DOHH2 (cell line): Measurements from ENCODE around the gene MARCHF10.

ENCODE experiments used
- H3F3A ChIP-seq: fragments of 200-600 bp; sonication (generic), shearing (Covaris generic); 2 replicates; pipeline ENCODE4 v1.6.0; 2016; ENCODE audit warnings: antibody characterized with exemption, mild to moderate bottlenecking; ENCODE audit not compliant: control insufficient read depth, insufficient read depth
- H3K27ac ChIP-seq: fragments of 200-600 bp; sonication (generic); 2 replicates; pipeline ENCODE4 v1.5.1; 2014; ENCODE audit warnings: low read depth, mild to moderate bottlenecking, low read length, moderate library complexity
- H3K27me3 ChIP-seq: fragments of 200-600 bp; sonication (generic); 2 replicates; pipeline ENCODE4 v1.6.1; 2014; ENCODE audit warnings: mild to moderate bottlenecking, low read length, mixed read lengths; ENCODE audit not compliant: control insufficient read depth
- H3K36me3 ChIP-seq: fragments of 200-600 bp; sonication (generic); 2 replicates; pipeline ENCODE4 v1.6.1; 2014; ENCODE audit warnings: mild to moderate bottlenecking, low read length, moderate library complexity, mixed read lengths; ENCODE audit not compliant: control insufficient read depth
- H3K4me1 ChIP-seq: fragments of 200-600 bp; sonication (generic); 2 replicates; pipeline ENCODE4 v1.6.1; 2014; ENCODE audit warnings: mild to moderate bottlenecking, low read length, mixed read lengths; ENCODE audit not compliant: control insufficient read depth
- H3K4me2 ChIP-seq: fragments of 200-600 bp; sonication (generic); 2 replicates; pipeline ENCODE4 v1.6.0; 2014; ENCODE audit warnings: mild to moderate bottlenecking, low read length, moderate library complexity
- H3K4me3 ChIP-seq: fragments of 200-600 bp; sonication (generic); 2 replicates; pipeline ENCODE4 v1.5.1; 2014; ENCODE audit warnings: mild to moderate bottlenecking, low read length, mixed read lengths
- H3K79me2 ChIP-seq: fragments of 200-600 bp; sonication (generic); 2 replicates; pipeline ENCODE4 v1.6.1; 2014; ENCODE audit warnings: mild to moderate bottlenecking, low read length, mixed read lengths; ENCODE audit not compliant: control insufficient read depth
- H3K9me2 ChIP-seq: fragments of 200-600 bp; sonication (generic); replicated peaks from 2 replicates; pipeline ENCODE4 v1.6.1; 2014; ENCODE audit warnings: mild to moderate bottlenecking, low read length, mixed read lengths; ENCODE audit not compliant: control insufficient read depth
- H3K9me3 ChIP-seq: fragments of 200-600 bp; sonication (generic); 2 replicates; pipeline ENCODE4 v1.6.1; 2014; ENCODE audit warnings: antibody characterized with exemption, low read length, mixed read lengths; ENCODE audit not compliant: control insufficient read depth, insufficient read depth
- H4K20me1 ChIP-seq: fragments of 200-600 bp; sonication (generic); 2 replicates; pipeline ENCODE4 v1.6.0; 2014; ENCODE audit warnings: low read depth, mild to moderate bottlenecking, antibody characterized with exemption, low read length, moderate library complexity; ENCODE audit not compliant: control insufficient read depth, insufficient read depth
- EZH2phosphoT487 ChIP-seq: fragments of 200-600 bp; sonication (generic); IDR thresholded peaks from 2 replicates; pipeline ENCODE4 v1.6.1; 2017; ENCODE audit warnings: borderline replicate concordance, mild to moderate bottlenecking, antibody characterized with exemption, low read length, moderate library complexity, mixed read lengths
- TF ChIP-seq, protein P1 (sequence below): fragments of 200-600 bp; sonication (generic); IDR thresholded peaks from one replicate; pipeline ENCODE4 v1.5.1; 2014; ENCODE audit warnings: antibody characterized with exemption, mild to moderate bottlenecking, low read depth, low read length; ENCODE audit not compliant: poor library complexity, severe bottlenecking

Gene MARCHF10

DNA sequence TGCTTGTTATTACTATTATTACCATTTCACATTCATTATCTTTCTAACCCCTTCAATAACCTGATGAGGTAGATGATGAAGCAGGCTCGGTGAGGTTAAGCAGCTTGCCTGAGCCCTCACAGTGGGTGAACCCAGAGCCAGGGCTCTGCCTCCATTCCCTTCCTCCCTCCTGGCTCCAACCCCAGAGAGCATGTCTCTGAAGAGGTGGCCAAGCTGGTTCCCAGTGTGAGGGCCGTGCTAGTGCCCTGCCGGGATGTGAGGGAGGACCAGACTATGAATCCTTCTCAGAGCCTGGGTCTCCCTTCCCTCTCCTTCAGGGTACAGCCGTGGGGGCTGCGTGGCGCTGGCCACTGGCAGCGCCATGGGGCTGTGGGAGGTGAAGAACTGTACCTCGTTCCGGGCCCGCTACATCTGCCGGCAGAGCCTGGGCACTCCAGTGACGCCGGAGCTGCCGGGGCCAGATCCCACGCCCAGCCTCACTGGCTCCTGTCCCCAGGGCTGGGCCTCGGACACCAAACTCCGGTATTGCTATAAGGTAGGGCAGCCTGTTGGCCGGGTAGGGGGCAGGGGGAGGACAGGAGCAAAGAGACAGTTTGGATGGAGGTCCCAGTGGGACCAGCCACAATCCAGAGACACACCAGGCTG, 131.0 kb downstream of the MARCHF10 start:
- Histone ChIP-seq H3F3A (no peaks in the 10 kb centered on the region), H3K27ac (no peak overlapping the region), H3K36me3 (no peaks in the 10 kb centered on the region), H3K4me1 (no peaks in the 10 kb centered on the region), H3K9me3 (no peaks in the 10 kb centered on the region), H3K4me2 (no peak overlapping the region), H3K4me3 (no peak overlapping the region), H3K27me3 (no peaks in the 10 kb centered on the region), H3K79me2 (no peaks in the 10 kb centered on the region), H3K9me2 (no peaks in the 10 kb centered on the region), H4K20me1 (no peaks in the 10 kb centered on the region)
- no peak for TF ChIP-seq EZH2phosphoT487
- TF ChIP-seq, protein P1, sequence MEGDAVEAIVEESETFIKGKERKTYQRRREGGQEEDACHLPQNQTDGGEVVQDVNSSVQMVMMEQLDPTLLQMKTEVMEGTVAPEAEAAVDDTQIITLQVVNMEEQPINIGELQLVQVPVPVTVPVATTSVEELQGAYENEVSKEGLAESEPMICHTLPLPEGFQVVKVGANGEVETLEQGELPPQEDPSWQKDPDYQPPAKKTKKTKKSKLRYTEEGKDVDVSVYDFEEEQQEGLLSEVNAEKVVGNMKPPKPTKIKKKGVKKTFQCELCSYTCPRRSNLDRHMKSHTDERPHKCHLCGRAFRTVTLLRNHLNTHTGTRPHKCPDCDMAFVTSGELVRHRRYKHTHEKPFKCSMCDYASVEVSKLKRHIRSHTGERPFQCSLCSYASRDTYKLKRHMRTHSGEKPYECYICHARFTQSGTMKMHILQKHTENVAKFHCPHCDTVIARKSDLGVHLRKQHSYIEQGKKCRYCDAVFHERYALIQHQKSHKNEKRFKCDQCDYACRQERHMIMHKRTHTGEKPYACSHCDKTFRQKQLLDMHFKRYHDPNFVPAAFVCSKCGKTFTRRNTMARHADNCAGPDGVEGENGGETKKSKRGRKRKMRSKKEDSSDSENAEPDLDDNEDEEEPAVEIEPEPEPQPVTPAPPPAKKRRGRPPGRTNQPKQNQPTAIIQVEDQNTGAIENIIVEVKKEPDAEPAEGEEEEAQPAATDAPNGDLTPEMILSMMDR = no peak

DNA sequence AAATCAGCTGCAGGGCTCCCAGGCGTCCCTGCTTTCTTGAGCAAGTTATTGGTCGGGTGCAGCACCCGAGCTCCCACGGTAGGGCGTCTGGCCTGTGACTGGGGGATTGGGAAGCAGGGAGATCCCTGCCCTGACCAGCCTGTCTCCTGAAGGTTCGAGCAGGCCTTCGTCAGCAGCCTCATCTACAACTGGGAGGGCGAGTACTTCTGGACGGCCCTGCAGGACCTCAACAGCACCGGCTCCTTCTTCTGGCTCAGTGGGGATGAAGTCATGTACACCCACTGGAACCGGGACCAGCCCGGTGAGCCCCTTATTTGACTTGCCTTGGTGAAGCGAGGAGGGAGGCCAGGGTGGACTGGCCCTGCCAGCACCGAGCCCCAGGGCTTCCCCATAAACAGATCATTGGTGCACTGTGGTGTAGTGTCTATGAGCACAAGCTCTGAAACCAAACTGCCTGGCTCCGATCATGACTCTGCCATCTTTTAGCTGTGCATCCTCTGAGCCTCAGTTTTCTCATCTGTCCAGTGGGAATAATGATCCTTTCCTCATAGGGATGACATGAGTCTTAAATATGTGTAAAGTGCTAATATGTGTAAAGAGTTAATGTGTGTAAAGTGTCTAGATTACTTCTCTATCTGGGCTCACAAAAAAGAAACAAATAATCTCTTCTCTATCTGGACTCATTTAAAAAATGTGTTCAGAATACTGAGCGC, 131.7 kb downstream of the MARCHF10 start:
- Histone ChIP-seq H3F3A (no peaks in the 10 kb centered on the region), H3K4me1 (no peaks in the 10 kb centered on the region), H3K9me2 (no peaks in the 10 kb centered on the region), H3K36me3 (no peaks in the 10 kb centered on the region), H4K20me1 (no peaks in the 10 kb centered on the region), H3K27me3 (no peaks in the 10 kb centered on the region), H3K79me2 (no peaks in the 10 kb centered on the region), H3K9me3 (no peaks in the 10 kb centered on the region), H3K4me2 (no peak overlapping the region), H3K4me3 (no peak overlapping the region), H3K27ac (no peak overlapping the region)
- no peak for TF ChIP-seq EZH2phosphoT487

DNA sequence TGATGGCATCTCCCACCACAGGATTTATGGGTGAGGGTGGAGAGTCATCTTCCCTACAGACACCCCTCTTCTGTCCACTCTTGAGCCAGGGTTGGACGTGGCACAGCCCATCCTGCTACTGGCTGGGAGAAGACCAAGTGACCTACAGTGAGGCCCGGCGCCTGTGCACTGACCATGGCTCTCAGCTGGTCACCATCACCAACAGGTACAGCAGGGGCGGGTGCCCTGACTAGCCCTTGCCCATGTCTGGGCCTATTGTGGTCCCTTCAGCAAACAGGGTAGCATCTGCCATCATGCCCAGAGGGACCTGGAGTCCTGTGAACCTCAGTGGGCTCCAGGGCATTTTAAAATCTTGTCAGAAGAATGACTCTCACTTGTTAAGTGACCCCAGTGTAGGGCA, 132.4 kb downstream of the MARCHF10 start:
- no peaks in the 10 kb centered on the region for H3K79me2 ChIP-seq
- no peak overlapping the region for H3K4me3 ChIP-seq
- no peaks in the 10 kb centered on the region for H4K20me1 ChIP-seq
- no peaks in the 10 kb centered on the region for H3K36me3 ChIP-seq
- no peaks in the 10 kb centered on the region for H3K27me3 ChIP-seq
- H3K4me2 ChIP-seq = no peak overlapping the region
- no peaks in the 10 kb centered on the region for H3K9me2 ChIP-seq
- H3F3A ChIP-seq = no peaks in the 10 kb centered on the region
- H3K4me1 ChIP-seq = no peaks in the 10 kb centered on the region
- TF ChIP-seq, protein P1 = no peak
- no peak for TF ChIP-seq EZH2phosphoT487
- H3K27ac ChIP-seq = no peak overlapping the region
- no peaks in the 10 kb centered on the region for H3K9me3 ChIP-seq

DNA sequence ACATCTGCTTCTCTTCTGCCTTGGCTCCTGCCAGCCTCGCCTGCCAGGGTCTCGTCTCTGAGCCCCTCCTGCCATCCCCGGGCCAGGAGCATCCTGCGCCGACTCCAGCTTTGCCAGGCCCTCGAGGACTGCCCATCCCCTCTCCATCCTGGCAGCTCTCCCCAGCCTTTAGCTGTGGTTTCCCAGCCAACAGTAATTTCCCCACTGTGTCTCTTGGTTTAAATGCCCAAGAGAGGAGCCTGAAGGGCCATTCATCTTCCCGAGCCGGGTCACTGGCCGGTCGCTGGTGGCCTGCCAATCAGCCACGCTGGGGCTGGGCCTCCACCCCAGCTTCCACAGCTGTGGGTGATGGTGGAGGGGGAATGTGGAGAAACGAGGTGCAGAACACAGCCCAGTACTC, 132.9 kb downstream of the MARCHF10 start:
- no peaks in the 10 kb centered on the region for H3K9me3 ChIP-seq
- no peaks in the 10 kb centered on the region for H3K27me3 ChIP-seq
- no peaks in the 10 kb centered on the region for H3F3A ChIP-seq
- no peaks in the 10 kb centered on the region for H3K4me1 ChIP-seq
- H3K4me3 ChIP-seq = no peak overlapping the region
- H3K9me2 ChIP-seq = no peaks in the 10 kb centered on the region
- H3K27ac ChIP-seq = no peak overlapping the region
- H3K79me2 ChIP-seq = no peaks in the 10 kb centered on the region
- H3K36me3 ChIP-seq = no peaks in the 10 kb centered on the region
- H4K20me1 ChIP-seq = no peaks in the 10 kb centered on the region
- no peak for TF ChIP-seq EZH2phosphoT487
- TF ChIP-seq, protein P1 = no peak
- H3K4me2 ChIP-seq = no peak overlapping the region
